Adrenal gland (tissue), 12 donors: ENCODE measurements around the gene CNKSR3. TPM values are rescaled to one million over a fixed set of nuclear protein-coding genes. Genes with fewer than 3 reads are reported as not detected.

Experiments used
- DNase-seq, 7 donors: peaks; one replicate each; pipeline ENCODE4 v3.0.0-alpha.2; 2019 to 2020
- H3K27ac ChIP-seq, 5 donors: fragments of 200-600 bp; sonication (generic) in 4 of 5; 1 replicate in 3 of 5; 2 replicates in 2 of 5; pipeline versions ENCODE4 v1.5.1 to v1.8.0; 2016 to 2020; ENCODE audit warnings: mild to moderate bottlenecking in 1 of 5
- H3K27me3 ChIP-seq: fragments of 200-600 bp; 2 replicates; pipeline ENCODE4 v1.8.0; 2021
- H3K36me3 ChIP-seq, 2 donors: fragments of 200-600 bp; replicated peaks in 1 of 2; 1 replicate in 1 of 2; 2 replicates in 1 of 2; pipeline versions ENCODE4 v1.5.1 to v1.8.0; 2018 to 2022
- H3K4me1 ChIP-seq, 2 donors: fragments of 200-600 bp; replicated peaks in 1 of 2; 1 replicate in 1 of 2; 2 replicates in 1 of 2; pipeline versions ENCODE4 v1.5.1 to v1.8.0; 2018 to 2021
- H3K4me3 ChIP-seq, 4 donors: fragments of 200-600 bp; sonication (generic) in 3 of 4; one replicate each; pipeline ENCODE4 v1.5.1; 2016 to 2018
- H3K9me3 ChIP-seq, 3 donors: fragments of 200-600 bp; sonication (generic) in 1 of 3; replicated peaks in 1 of 3; 1 replicate in 2 of 3; 2 replicates in 1 of 3; pipeline versions ENCODE4 v1.5.1 to v1.8.0; 2016 to 2021
- CTCF ChIP-seq, 6 experiments: fragments of 450-650 bp in 4 of 6; fragments of 200-600 bp in 2 of 6; sonication (generic) in 1 of 6; IDR thresholded peaks; 1 replicate in 5 of 6; 2 replicates in 1 of 6; pipeline versions ENCODE4 v1.5.1 to v1.8.0; 2016 to 2021; ENCODE audit warnings: antibody characterized with exemption in 6 of 6, mild to moderate bottlenecking in 2 of 6, moderate library complexity in 1 of 6
- POLR2A ChIP-seq, 2 donors: fragments of 450-650 bp; IDR thresholded peaks; one replicate each; pipeline ENCODE4 v1.6.1; 2017; ENCODE audit warnings: antibody characterized with exemption in 2 of 2, mild to moderate bottlenecking in 2 of 2, moderate library complexity in 1 of 2
- WGBS, 4 donors: extraction: QIAGEN DNeasy Blood & Tissue Kit in 2 of 4; methylation state at CpG; one replicate each; pipeline versions ENCODE4 v1.1.5 to v1.1.7; 2013 to 2017; 5-methylcytosine and 5-hydroxymethylcytosine counted together
- intact Hi-C, 2 donors: fragments of 100-400 bp; cut with DNase I; formaldehyde crosslinking; loops; one replicate each; pipeline versions ENCODE4 v1.14.1 to v1.15.0; 2022 to 2023
- polyA plus RNA-seq, 3 donors: library from polyadenylated mRNA; stranded (reverse); fragments of 200-250 nt in 2 of 3; fragments of 350-450 nt in 1 of 3; fragmentation: Illumina TruSeq in 1 of 3; extraction: RNeasy Lipid Tissue Mini Kit (QIAGEN cat#74804) in 1 of 3; gene quantifications; one replicate each; pipeline ENCODE4 v1.2.3, GENCODE V29; 2013 to 2014
- total RNA-seq, 9 donors: library from RNA; depleted of rRNA in 4 of 9; stranded (reverse); fragments of >200 nt in 4 of 9; fragments of 120-200 nt in 1 of 9; fragmentation: NEBNext Ultra II Directional in 1 of 9; extraction: Animal tissue kit (Norgen Biotek cat#: 25700) in 1 of 9; gene quantifications; one replicate each; pipeline versions ENCODE4 v1.1.0 to v1.2.4, GENCODE V29; 2013 to 2023
- donor health status: healthy with polysubstance abuse.
- donor health status: Bipolar disorder and iron deficiency.
- donor health status: DM: yes; HTN: yes; CAD: no.
- donor health status: DM: no; HTN: no; CAD: no.
- donor health status: DM: no; HTN: no; CAD: no.
- donor health status: DM: yes; HTN: yes; CAD: no.

CNKSR3 gene
- total and polyA plus RNA-seq, 12 donors: 1.1 to 10.7 (median 2.5) TPM

GRCh38 chr6:154361476-154361875 is 149.0 kb downstream of the CNKSR3 start:
- intact Hi-C loops: no loop called here
- 80 to 87% (median 83%) methylated on average over 5 of the region's 5 CpGs for WGBS, 4 donors

DNA sequence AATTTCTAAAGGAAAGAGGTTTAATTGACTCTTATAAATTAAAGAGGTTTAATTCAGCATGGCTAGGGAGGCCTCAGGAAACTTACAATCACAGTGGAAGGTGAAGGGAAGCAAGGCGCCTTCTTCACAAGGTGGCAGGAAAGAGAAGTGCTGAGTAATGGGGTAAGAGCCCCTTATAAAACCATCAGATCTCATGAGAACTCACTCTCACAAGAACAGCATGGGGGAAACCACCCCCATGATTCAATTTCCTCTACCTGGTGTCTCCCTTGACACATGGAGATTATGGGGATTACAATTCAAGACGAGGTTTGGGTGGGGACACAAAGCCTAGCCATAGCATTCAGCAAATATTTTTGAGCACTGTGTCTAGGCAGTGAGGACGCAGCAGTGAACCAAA is 150.0 kb downstream of the CNKSR3 start:
- no peak overlapping the region for H3K27ac ChIP-seq
- intact Hi-C loops: no loop called here
- TF ChIP-seq CTCF (IDR thresholded peaks at IDR 0.05): no peak

More at GRCh38 chr6:154361476-154361875, 149.0 kb downstream of the CNKSR3 start:
- TF ChIP-seq POLR2A (IDR thresholded peaks at IDR 0.05): no peak
- no peak for TF ChIP-seq CTCF (IDR thresholded peaks at IDR 0.05)
- DNase-seq: no peak
- Histone ChIP-seq H3K4me1 (no peaks in the 10 kb centered on the region), H3K27me3 (peaks cover 3% of the 10 kb centered on the region), H3K27ac (no peak overlapping the region), H3K4me3 (no peak overlapping the region), H3K9me3 (no peaks in the 10 kb centered on the region), H3K36me3 (no peaks in the 10 kb centered on the region)

DNA sequence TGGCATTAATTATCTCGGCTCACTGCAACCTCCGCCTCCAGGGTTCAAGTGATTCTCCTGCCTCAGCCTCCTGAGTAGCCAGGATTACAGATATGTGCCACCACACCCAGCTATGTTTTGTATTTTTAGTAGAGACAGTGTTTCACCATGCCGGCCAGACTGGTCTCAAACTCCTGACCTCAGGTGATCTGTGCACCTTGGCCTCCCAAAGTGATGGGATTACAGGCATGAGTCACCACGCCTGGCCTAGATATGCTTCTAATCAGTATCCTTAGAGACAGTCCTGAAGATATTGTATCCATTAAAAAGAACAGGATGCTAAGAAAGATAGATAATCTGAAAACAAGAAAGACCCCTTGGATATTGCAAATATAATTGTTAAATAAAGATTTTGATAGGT is 150.8 kb downstream of the CNKSR3 start:
- H3K4me1 ChIP-seq: no peaks in the 10 kb centered on the region
- WGBS, 4 donors: 60 to 75% (median 65%) methylated on average over 4 of the region's 4 CpGs
- H3K27me3 ChIP-seq: peaks cover 7% of the 10 kb centered on the region
- DNase-seq: no peak
- no peaks in the 10 kb centered on the region for H3K9me3 ChIP-seq
- intact Hi-C loops: no loop called here
- no peak overlapping the region for H3K4me3 ChIP-seq
- H3K27ac ChIP-seq: no peak overlapping the region
- TF ChIP-seq POLR2A (IDR thresholded peaks at IDR 0.05) (no peak), CTCF (IDR thresholded peaks at IDR 0.05) (no peak)
- no peaks in the 10 kb centered on the region for H3K36me3 ChIP-seq

More for the DNA sequence above, 150.0 kb downstream of the CNKSR3 start:
- H3K4me1 ChIP-seq: no peaks in the 10 kb centered on the region
- no peaks in the 10 kb centered on the region for H3K9me3 ChIP-seq
- H3K27me3 ChIP-seq: peaks cover 7% of the 10 kb centered on the region
- H3K36me3 ChIP-seq: no peaks in the 10 kb centered on the region
- no peak overlapping the region for H3K4me3 ChIP-seq
- DNase-seq: no peak
- WGBS, 4 donors: 89 to 92% (median 91%) methylated on average over 3 of the region's 3 CpGs

DNA sequence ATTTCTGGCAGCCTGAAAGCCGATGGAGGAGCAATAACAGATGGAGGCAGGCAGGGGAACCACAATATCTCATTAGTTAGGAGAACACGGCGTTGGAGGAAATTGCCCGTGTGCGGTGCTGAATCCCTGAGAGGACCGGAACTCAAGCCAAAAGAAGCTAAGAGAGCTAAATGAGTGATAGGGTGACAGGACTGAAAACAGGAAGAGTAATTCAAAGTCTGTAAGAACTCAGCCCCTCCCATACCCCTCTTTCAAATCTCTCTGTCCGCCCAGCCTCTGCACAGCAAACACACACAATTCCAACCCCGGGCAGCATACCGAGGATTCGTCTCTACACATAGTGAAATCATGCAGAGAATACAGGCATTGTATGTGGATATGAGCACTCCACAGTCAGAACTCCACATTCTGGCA is 151.3 kb downstream of the CNKSR3 start:
- TF ChIP-seq POLR2A (IDR thresholded peaks at IDR 0.05): no peak
- no peak for TF ChIP-seq CTCF (IDR thresholded peaks at IDR 0.05)
- H3K27me3 ChIP-seq: peaks cover 7% of the 10 kb centered on the region
- intact Hi-C loops: no loop called here
- no peak overlapping the region for H3K27ac ChIP-seq
- H3K36me3 ChIP-seq: no peaks in the 10 kb centered on the region
- 43 to 56% (median 51%) methylated on average over 10 of the region's 10 CpGs for WGBS, 4 donors
- no peaks in the 10 kb centered on the region for H3K4me1 ChIP-seq
- peak overlapping the region in 1 of 4 donors; percentile 15 for H3K4me3 ChIP-seq
- DNase-seq: no peak
- H3K9me3 ChIP-seq: no peaks in the 10 kb centered on the region
